WTC11 (cell line): ENCODE data around the gene RBM28.

Experiments used
- CBFB ChIP-seq: sonication (generic); formaldehyde crosslinking; IDR thresholded peaks from 2 replicates; pipeline ENCODE4 v1.8.1; 2022; ENCODE audit warnings: mild to moderate bottlenecking, low read depth, missing genetic modification reagents
- JUN ChIP-seq: sonication (generic); formaldehyde crosslinking; IDR thresholded peaks from 2 replicates; pipeline ENCODE4 v1.8.0; 2023; ENCODE audit warnings: mild to moderate bottlenecking, missing genetic modification reagents
- NR1H2 ChIP-seq: sonication (generic); formaldehyde crosslinking; IDR thresholded peaks from 2 replicates; pipeline ENCODE4 v1.9.0; 2021; ENCODE audit warnings: mild to moderate bottlenecking, moderate library complexity, missing genetic modification reagents
- TF ChIP-seq, protein P1 (sequence below): fragments of 200-600 bp; IDR thresholded peaks from 2 replicates; pipeline ENCODE4 v1.8.0; 2022; ENCODE audit warnings: antibody characterized with exemption

GRCh38 chr7:128287556-128287955, 56.2 kb downstream of the RBM28 start:
- no peak for TF ChIP-seq NR1H2 (CRISPR knock-in tag)
- TF ChIP-seq, protein P1, sequence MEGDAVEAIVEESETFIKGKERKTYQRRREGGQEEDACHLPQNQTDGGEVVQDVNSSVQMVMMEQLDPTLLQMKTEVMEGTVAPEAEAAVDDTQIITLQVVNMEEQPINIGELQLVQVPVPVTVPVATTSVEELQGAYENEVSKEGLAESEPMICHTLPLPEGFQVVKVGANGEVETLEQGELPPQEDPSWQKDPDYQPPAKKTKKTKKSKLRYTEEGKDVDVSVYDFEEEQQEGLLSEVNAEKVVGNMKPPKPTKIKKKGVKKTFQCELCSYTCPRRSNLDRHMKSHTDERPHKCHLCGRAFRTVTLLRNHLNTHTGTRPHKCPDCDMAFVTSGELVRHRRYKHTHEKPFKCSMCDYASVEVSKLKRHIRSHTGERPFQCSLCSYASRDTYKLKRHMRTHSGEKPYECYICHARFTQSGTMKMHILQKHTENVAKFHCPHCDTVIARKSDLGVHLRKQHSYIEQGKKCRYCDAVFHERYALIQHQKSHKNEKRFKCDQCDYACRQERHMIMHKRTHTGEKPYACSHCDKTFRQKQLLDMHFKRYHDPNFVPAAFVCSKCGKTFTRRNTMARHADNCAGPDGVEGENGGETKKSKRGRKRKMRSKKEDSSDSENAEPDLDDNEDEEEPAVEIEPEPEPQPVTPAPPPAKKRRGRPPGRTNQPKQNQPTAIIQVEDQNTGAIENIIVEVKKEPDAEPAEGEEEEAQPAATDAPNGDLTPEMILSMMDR: no peak
- TF ChIP-seq JUN (CRISPR knock-in tag): no peak
- no peak for TF ChIP-seq CBFB (CRISPR knock-in tag)
